HUDEP-2 (cell line): ENCODE data around the gene PLBD2.

Experiments used
- DNase-seq, 76 experiments: peaks; one replicate each; lab custom pipeline; 2025; ENCODE audit not compliant: unreplicated experiment in 76 of 76; lab: John Stamatoyannopoulos, UW

PLBD2 gene

GRCh38 chr12:113414519-113415038 lies 56.2 kb downstream of the PLBD2 start:
- DNase-seq, result no peak

- DNase-seq, result peak in 28 of 76 experiments; percentile 5 to 58 (median 21)
Measured at GRCh38 chr12:113416091-113416754, 57.8 kb downstream of the PLBD2 start.

- DNase-seq, result no peak
Measured at GRCh38 chr12:113418213-113418879, 60.0 kb downstream of the PLBD2 start.

- peak in 74 of 76 experiments; percentile 9 to 87 (median 66) for DNase-seq
Measured at GRCh38 chr12:113420996-113421595, 62.7 kb downstream of the PLBD2 start.

GRCh38 chr12:113422030-113422885 lies 63.9 kb downstream of the PLBD2 start, which contains the start of gene SDSL:
Gene SDSL, plus strand, starts transcription at chr12:113422380. Its CDS starts 5,603 bp downstream, at chr12:113427983.
- DNase-seq, result peak in 75 of 76 experiments; percentile 10 to 91 (median 75)

GRCh38 chr12:113422886-113423669 lies 64.7 kb downstream of the PLBD2 start:
- DNase-seq, result peak in 6 of 76 experiments; percentile 2 to 51 (median 24)

- peak in 3 of 76 experiments; percentile 4 to 21 (median 9) for DNase-seq
Measured at GRCh38 chr12:113424456-113424855, 66.1 kb downstream of the PLBD2 start.

GRCh38 chr12:113424915-113425823 lies 66.8 kb downstream of the PLBD2 start:
- peak in 52 of 76 experiments; percentile 5 to 73 (median 44) for DNase-seq

GRCh38 chr12:113425960-113426453 lies 67.6 kb downstream of the PLBD2 start:
- DNase-seq, result no peak

- DNase-seq, result no peak
Measured at GRCh38 chr12:113427882-113428281, 69.5 kb downstream of the PLBD2 start.

GRCh38 chr12:113428482-113428881 lies 70.1 kb downstream of the PLBD2 start:
- DNase-seq, result no peak

- DNase-seq, result no peak
Measured at GRCh38 chr12:113432986-113433385, 74.6 kb downstream of the PLBD2 start.

GRCh38 chr12:113435367-113435766 lies 77.0 kb downstream of the PLBD2 start:
- DNase-seq, result no peak

- DNase-seq, result no peak
Measured at GRCh38 chr12:113436586-113436985, 78.2 kb downstream of the PLBD2 start.

GRCh38 chr12:113436993-113437728 lies 78.8 kb downstream of the PLBD2 start:
- no peak for DNase-seq

GRCh38 chr12:113437729-113438100 lies 79.3 kb downstream of the PLBD2 start:
- DNase-seq, result no peak

GRCh38 chr12:113438523-113439300 lies 80.3 kb downstream of the PLBD2 start:
- DNase-seq, result no peak
